HG03139 (cell line): ENCODE data around the gene IKZF1.

Experiments used
- ATAC-seq: cut with Tn5 transposase; IDR thresholded peaks from one replicate; pipeline ENCODE4 v1.9.1; 2021; ENCODE audit not compliant: unreplicated experiment

Gene IKZF1

GRCh38 chr7:50307368-50308032 lies 3.0 kb downstream of the IKZF1 start:
- ATAC-seq: no peak

- no peak for ATAC-seq
Measured at GRCh38 chr7:50308203-50308531, 3.7 kb downstream of the IKZF1 start.

- no peak for ATAC-seq
Measured at GRCh38 chr7:50308532-50309385, 4.2 kb downstream of the IKZF1 start.

- ATAC-seq: no peak
Measured at GRCh38 chr7:50309721-50310120, 5.2 kb downstream of the IKZF1 start.

GRCh38 chr7:50310361-50310760 lies 5.8 kb downstream of the IKZF1 start:
- no peak for ATAC-seq

- no peak for ATAC-seq
Measured at GRCh38 chr7:50310956-50311355, 6.4 kb downstream of the IKZF1 start.

- ATAC-seq: no peak
Measured at GRCh38 chr7:50312250-50313162, 8.0 kb downstream of the IKZF1 start.

GRCh38 chr7:50314836-50315592 lies 10.5 kb downstream of the IKZF1 start:
- ATAC-seq: no peak

- ATAC-seq: no peak
Measured at GRCh38 chr7:50315739-50316671, 11.5 kb downstream of the IKZF1 start.

GRCh38 chr7:50317221-50317678 lies 12.7 kb downstream of the IKZF1 start:
- ATAC-seq: peak; percentile 63

- ATAC-seq: no peak
Measured at GRCh38 chr7:50317697-50318669, 13.5 kb downstream of the IKZF1 start.

GRCh38 chr7:50321487-50322067 lies 17.1 kb downstream of the IKZF1 start:
- no peak for ATAC-seq

GRCh38 chr7:50324113-50324512 lies 19.6 kb downstream of the IKZF1 start:
- no peak for ATAC-seq

GRCh38 chr7:50327443-50327842 lies 22.9 kb downstream of the IKZF1 start:
- no peak for ATAC-seq

- no peak for ATAC-seq
Measured at GRCh38 chr7:50329775-50330174, 25.3 kb downstream of the IKZF1 start.

- ATAC-seq: no peak
Measured at GRCh38 chr7:50330254-50330653, 25.7 kb downstream of the IKZF1 start.

- no peak for ATAC-seq
Measured at GRCh38 chr7:50330696-50331095, 26.2 kb downstream of the IKZF1 start.

- peak; percentile 52 for ATAC-seq
Measured at GRCh38 chr7:50331564-50332208, 27.2 kb downstream of the IKZF1 start.
